ENCODE data around the gene THAP10.

The THAP10 gene

DNA sequence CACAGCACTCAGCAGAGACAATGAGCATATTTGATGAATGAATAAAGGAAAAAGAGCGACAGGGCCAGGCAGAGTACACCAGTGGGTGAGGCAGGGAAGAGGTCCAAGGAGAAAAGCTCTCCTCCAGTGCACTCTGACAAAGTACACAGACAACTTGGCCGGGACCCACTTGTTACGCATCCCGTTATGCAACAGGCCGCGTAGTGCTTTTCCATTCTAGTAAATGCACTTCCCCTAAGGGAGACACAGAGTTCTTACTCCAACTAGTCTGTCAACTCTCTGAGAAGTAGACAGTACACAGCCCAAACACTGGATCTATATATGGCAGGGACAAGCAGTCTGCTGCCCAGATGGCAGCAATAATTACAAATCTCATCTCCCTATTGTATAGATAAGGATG lies 56.8 kb downstream of the THAP10 start:
- peaks cover 7 to 53% of the 10 kb centered on the region in 2 experiments; a peak in 2 of 3 replicates for H3K36me3 ChIP-seq (ENCODE audit: control insufficient read depth in 2 of 2, insufficient read depth in 1 of 2, low read length in 2 of 2)
- H3K27ac ChIP-seq (ENCODE audit: extremely low read depth, low read depth, low read length): no peak overlapping the region
- H3K9me3 ChIP-seq (ENCODE audit: control insufficient read depth, insufficient read depth, low read depth, low read length): no peaks in the 10 kb centered on the region
- no peak overlapping the region for H3K4me3 ChIP-seq (ENCODE audit: low read depth, low read length)
- CTCF ChIA-PET: interaction anchor here (0.6 to 5.6 kb wide), 6 partner anchors 10 to 113 kb away, joined by 3 to 34 read pairs (median 3); partner anchors contain the start of gene LARP6
- H3K4me1 ChIP-seq (ENCODE audit: control insufficient read depth, insufficient read depth, low read length): peaks cover 17% of the 10 kb centered on the region
- TF ChIP-seq ZNF830 (tag by site-specific recombination; IDR thresholded peaks at IDR 0.05; ENCODE audit: low read depth): no peak
- TF ChIP-seq ZNF791 (tag by site-specific recombination; IDR thresholded peaks at IDR 0.05): no peak
- no peak for TF ChIP-seq ZNF707 (tag by site-specific recombination; IDR thresholded peaks at IDR 0.05)
- peak; percentile 88; the same call in 1 of the 2 replicates for TF ChIP-seq TRIM28 (IDR thresholded peaks at IDR 0.05; ENCODE audit: borderline replicate concordance, low read length)
- peak; percentile 96 for TF ChIP-seq ZNF660 (tag by site-specific recombination; IDR thresholded peaks at IDR 0.05)
- peak; percentile 94 for TF ChIP-seq SCRT2 (tag by site-specific recombination; IDR thresholded peaks at IDR 0.05)
- TF ChIP-seq ZNF26 (tag by site-specific recombination; IDR thresholded peaks at IDR 0.05): no peak
- no peak for TF ChIP-seq HOXC10 (CRISPR knock-in tag; IDR thresholded peaks at IDR 0.05)
- no peak for TF ChIP-seq ZNF596 (tag by site-specific recombination; IDR thresholded peaks at IDR 0.05)
- TF ChIP-seq RBAK (tag by site-specific recombination; IDR thresholded peaks at IDR 0.05): peak; percentile 100
- TF ChIP-seq, protein P1, sequence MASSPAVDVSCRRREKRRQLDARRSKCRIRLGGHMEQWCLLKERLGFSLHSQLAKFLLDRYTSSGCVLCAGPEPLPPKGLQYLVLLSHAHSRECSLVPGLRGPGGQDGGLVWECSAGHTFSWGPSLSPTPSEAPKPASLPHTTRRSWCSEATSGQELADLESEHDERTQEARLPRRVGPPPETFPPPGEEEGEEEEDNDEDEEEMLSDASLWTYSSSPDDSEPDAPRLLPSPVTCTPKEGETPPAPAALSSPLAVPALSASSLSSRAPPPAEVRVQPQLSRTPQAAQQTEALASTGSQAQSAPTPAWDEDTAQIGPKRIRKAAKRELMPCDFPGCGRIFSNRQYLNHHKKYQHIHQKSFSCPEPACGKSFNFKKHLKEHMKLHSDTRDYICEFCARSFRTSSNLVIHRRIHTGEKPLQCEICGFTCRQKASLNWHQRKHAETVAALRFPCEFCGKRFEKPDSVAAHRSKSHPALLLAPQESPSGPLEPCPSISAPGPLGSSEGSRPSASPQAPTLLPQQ (tag by site-specific recombination; IDR thresholded peaks at IDR 0.05): peak; percentile 66; the same call in 1 of the 2 replicates
- 0 out of 2 replicates have a peak, but pooled peaks have one; percentile 21 for TF ChIP-seq ZFP69B (tag by site-specific recombination; IDR thresholded peaks at IDR 0.05)
- TF ChIP-seq ZNF311 (tag by site-specific recombination; IDR thresholded peaks at IDR 0.05; ENCODE audit: borderline replicate concordance): no peak
- POLR2A ChIA-PET: no interaction called here

GRCh38 chr15:70834999-70835398 lies 57.2 kb downstream of the THAP10 start:
- POLR2A ChIA-PET: no interaction called here
- Histone ChIP-seq H3K4me1 (ENCODE audit: control insufficient read depth, insufficient read depth, low read length) (peaks cover 17% of the 10 kb centered on the region), H3K27ac (ENCODE audit: extremely low read depth, low read depth, low read length) (no peak overlapping the region), H3K9me3 (ENCODE audit: control insufficient read depth, insufficient read depth, low read depth, low read length) (no peaks in the 10 kb centered on the region), H3K4me3 (ENCODE audit: low read depth, low read length) (no peak overlapping the region), H3K36me3 (ENCODE audit: control insufficient read depth in 2 of 2, insufficient read depth in 1 of 2, low read length in 2 of 2) (peaks cover 7 to 53% of the 10 kb centered on the region in 2 experiments; a peak in 2 of 3 replicates)
- TF ChIP-seq ZNF416 (tag by site-specific recombination; IDR thresholded peaks at IDR 0.05) (no peak), ZEB2 (tag by site-specific recombination; IDR thresholded peaks at IDR 0.05) (0 out of 2 replicates have a peak, but pooled peaks have one; percentile 9), ZFP3 (tag by site-specific recombination; IDR thresholded peaks at IDR 0.05; ENCODE audit: low read depth) (peak; percentile 92)
- CTCF ChIA-PET: interaction anchor here (0.6 to 5.6 kb wide), 5 partner anchors 10 to 112 kb away, joined by 3 to 34 read pairs (median 3); partner anchors contain the start of gene LARP6

GRCh38 chr15:70833861-70834765 lies 58.1 kb downstream of the THAP10 start:
- H3K4me3 ChIP-seq (ENCODE audit: low read depth, low read length): no peak overlapping the region
- H3K27ac ChIP-seq (ENCODE audit: extremely low read depth, low read depth, low read length): peak overlapping the region; percentile 91
- no peaks in the 10 kb centered on the region for H3K9me3 ChIP-seq (ENCODE audit: control insufficient read depth, insufficient read depth, low read depth, low read length)
- ChIA-PET CTCF (interaction anchor here (0.6 to 5.6 kb wide), 5 partner anchors 9 to 112 kb away, joined by 3 to 34 read pairs (median 4); no protein-coding TSS in a partner anchor), POLR2A (interaction anchor here (0.6 to 1.6 kb wide), 4 partner anchors 18 to 460 kb away, joined by 3 to 8 read pairs (median 3); partner anchors contain the start of gene LARP6)
- H3K4me1 ChIP-seq (ENCODE audit: control insufficient read depth, insufficient read depth, low read length): peaks cover 17% of the 10 kb centered on the region
- H3K36me3 ChIP-seq (ENCODE audit: control insufficient read depth in 2 of 2, insufficient read depth in 1 of 2, low read length in 2 of 2): peaks cover 7 to 53% of the 10 kb centered on the region in 2 experiments; a peak in 2 of 3 replicates
- TF ChIP-seq ZNF121 (tag by site-specific recombination; IDR thresholded peaks at IDR 0.05) (no peak), KLF9 (tag by site-specific recombination; IDR thresholded peaks at IDR 0.05; ENCODE audit: low read depth) (peak; percentile 77; the same call in 1 of the 2 replicates), ZNF791 (tag by site-specific recombination; IDR thresholded peaks at IDR 0.05) (no peak), ZFP41 (tag by site-specific recombination; IDR thresholded peaks at IDR 0.05; ENCODE audit: borderline replicate concordance) (no peak), PRDM1 (tag by site-specific recombination; IDR thresholded peaks at IDR 0.05) (peak; percentile 60), ZNF26 (tag by site-specific recombination; IDR thresholded peaks at IDR 0.05) (no peak), OVOL3 (tag by site-specific recombination; IDR thresholded peaks at IDR 0.05) (no peak)
- TF ChIP-seq, protein P2, sequence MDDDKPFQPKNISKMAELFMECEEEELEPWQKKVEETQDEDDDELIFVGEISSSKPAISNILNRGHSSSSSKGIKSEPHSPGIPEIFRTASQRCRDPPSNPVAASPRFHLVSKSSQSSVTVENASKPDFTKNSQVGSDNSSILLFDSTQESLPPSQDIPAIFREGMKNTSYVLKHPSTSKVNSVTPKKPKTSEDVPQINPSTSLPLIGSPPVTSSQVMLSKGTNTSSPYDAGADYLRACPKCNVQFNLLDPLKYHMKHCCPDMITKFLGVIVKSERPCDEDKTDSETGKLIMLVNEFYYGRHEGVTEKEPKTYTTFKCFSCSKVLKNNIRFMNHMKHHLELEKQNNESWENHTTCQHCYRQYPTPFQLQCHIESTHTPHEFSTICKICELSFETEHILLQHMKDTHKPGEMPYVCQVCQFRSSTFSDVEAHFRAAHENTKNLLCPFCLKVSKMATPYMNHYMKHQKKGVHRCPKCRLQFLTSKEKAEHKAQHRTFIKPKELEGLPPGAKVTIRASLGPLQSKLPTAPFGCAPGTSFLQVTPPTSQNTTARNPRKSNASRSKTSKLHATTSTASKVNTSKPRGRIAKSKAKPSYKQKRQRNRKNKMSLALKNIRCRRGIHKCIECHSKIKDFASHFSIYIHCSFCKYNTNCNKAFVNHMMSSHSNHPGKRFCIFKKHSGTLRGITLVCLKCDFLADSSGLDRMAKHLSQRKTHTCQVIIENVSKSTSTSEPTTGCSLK (tag by site-specific recombination; IDR thresholded peaks at IDR 0.05): no peak
